HG02678 (cell line): ENCODE measurements around the gene ACSL1.
"Not testable (repeated sequence)": the region's sequence is repeated elsewhere in the genome, so short reads cannot be mapped to it uniquely, and the experiment has no call there.

Experiments
- ATAC-seq: cut with Tn5 transposase; IDR thresholded peaks from one replicate; pipeline ENCODE4 v1.9.1; 2021; ENCODE audit warnings: mild to moderate bottlenecking, moderate library complexity; ENCODE audit not compliant: unreplicated experiment

The ACSL1 gene

DNA sequence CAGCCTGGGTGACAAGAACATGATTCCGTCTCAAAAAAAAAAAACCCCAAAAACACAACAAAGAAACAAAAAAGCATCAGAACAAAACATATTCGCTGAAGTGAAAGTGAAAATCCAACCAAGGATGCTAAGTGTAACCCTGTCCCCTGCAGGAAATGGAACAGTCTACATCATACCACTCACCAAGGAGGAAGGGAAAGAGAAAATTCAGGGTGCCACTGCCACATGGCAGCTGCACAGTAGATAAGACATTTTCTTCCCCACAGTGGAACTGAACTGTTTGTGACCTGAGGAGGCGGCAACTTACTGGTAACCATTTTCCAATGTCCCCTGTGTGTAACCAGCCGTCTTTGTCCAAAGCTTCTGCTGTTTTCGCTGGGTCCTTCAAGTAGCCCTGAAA, 63.7 kb downstream of the ACSL1 start:
- ATAC-seq = peak; percentile 95

GRCh38 chr4:184760681-184761080, 65.1 kb downstream of the ACSL1 start:
- no peak for ATAC-seq

- no peak for ATAC-seq
Observed at GRCh38 chr4:184757810-184758209, 68.0 kb downstream of the ACSL1 start.

DNA sequence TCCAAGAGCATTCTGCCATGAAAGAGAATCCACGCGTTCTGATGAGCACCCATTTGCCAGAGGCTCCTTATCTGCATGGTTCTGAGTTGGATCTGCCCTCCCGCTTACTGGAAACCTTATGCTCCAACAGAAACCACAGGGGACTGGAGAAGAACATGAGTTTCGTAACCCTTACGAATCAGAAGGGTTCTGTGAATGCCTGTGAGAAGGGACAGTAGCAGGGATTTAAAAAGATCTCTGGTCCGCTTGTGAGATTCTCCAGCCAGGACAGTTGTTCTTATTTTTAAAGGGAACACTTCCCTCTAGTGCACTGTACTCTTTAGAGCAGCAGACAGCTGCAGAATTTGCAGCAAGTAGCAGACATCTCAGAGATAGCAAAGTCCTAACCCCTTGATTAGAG, 69.4 kb downstream of the ACSL1 start:
- no peak for ATAC-seq

- no peak for ATAC-seq
Observed at GRCh38 chr4:184755278-184755677, 70.5 kb downstream of the ACSL1 start.

DNA sequence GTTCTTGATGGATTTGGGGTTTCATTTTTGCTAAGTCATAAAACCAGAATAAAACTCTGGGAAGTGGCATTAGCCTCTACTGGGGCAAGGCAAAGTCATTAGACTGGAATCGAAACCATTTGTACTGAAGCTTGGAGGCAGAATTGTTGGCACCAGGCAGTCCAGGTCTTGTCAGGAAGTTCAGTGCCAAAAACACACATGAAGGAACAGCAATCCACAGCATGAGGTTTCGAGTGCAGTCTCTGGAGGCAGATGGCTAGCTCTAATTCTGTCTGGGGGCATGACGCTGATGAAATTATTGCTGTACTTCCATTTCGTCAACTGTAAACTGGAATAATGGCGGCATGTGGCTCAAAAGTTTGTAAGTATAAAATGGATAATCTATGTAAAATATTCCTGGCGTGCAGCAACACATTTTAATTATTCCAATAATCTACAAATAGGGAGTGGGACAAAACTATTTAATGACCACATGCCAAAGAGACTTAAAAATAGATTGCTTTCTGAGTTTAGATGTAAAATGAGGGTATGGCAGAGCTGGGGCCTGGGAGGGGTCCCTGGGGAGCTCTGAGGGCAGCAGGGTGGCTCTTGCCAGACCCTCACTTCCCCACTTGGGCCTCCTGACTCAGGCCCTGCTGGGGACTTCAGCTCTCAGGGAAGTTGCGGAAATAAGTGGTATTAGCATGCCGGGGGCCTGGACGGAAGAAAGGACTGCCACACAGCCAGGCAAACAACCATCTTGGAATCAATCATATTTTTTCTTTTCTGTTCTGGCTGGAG, 73.1 kb downstream of the ACSL1 start:
- ATAC-seq = no peak

DNA sequence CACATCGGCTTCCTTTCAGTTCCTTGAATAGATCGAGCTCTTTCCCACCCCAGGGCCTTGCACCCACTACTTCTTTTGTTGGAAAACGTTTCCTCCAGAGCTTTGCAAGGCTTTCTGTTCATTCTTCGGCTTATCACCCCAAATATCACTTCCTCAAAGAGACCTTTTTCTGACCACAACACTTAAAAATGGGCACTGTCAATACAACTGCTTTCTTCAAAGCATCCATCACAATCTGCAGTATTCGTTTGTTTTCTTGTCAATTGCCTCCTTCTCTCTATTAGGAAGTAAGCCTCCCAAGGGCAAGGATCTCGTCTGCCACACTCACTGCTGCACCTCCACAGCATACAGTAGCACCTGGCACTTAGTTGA, 74.2 kb downstream of the ACSL1 start:
- no peak for ATAC-seq

- no peak for ATAC-seq
Observed at GRCh38 chr4:184750926-184751584, 74.7 kb downstream of the ACSL1 start.

GRCh38 chr4:184748251-184748652, 77.5 kb downstream of the ACSL1 start:
- no peak for ATAC-seq

DNA sequence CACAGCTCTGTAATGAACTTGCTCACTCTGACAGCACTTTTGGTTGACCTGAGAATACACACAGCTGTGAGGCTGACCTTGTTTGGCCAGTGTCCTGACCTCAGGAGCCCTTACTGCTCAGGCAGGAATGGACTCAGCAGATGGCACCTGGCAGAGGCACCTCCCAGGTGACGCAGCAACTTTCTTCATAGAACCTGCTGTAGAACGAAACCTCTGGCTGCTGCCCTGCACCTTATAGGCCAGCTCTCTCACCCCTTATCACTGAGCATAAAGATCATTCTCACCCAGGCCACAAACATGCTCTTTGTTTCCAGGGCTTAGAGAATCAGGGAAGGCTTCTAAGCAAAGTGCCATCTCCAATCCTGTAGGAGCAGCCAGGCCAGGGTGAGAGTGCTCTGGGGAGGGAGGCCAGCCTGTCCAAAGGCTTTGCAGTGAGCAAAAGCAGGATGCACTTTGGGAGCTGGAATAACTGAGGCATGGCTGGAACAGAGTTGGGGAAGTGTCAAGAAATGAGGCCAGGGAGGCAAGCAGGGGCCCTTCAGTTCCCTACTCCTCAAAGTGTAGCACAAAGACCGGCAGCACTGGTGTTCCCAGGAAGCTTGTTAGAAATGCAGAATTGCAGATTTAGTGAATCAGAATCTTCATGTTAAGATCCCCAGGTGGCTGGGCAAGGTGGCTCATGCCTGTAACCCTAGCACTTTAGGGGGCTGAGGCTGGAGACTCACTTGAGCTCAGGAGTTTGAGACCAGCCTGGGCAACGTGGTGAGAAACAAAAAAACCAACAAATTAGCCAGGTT, 78.5 kb downstream of the ACSL1 start:
- no peak for ATAC-seq

DNA sequence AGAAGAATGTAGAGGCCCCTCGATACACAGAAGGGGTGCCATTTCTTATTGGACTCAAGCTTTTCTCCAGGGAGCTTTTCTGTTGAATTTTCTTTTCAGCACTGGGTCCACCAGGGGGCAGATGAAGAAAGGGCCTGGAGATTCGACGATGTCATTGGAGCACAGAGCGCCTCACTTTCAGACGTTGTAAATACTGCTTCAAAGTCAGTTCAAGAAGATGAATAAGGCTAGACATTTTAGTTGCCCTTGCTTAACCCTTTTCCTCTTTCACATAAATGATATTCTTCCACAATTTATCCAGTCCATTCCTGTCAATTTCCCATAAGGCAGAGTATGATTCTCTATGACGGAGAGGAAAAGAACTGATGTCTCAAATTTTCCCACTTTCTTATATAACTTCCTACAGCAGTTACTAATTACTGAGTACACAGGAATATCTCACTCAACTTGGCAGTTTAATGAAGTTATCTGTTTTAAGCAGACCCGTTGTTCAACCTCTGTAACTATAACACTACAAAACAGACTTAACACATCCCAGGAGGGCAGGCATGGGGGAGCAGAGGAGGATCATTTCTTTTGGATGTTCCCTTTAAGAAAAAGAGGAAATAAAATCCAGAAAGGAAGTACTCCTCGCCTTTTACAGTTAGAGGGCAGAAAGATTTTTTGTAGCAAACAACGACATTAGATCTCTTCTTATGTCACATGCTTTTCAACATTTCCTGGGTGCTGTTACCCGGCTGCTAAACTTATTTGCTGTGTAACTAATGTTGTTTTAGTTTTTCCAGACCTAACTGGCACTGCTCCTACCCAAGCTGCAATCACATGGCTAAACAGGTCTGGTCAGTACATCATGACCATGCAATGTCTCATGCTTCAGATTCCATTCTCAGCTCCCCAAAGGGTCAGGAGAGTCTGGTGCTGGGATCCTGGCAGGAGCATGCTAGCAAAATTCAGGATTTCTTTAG, 79.7 kb downstream of the ACSL1 start:
- no peak for ATAC-seq

DNA sequence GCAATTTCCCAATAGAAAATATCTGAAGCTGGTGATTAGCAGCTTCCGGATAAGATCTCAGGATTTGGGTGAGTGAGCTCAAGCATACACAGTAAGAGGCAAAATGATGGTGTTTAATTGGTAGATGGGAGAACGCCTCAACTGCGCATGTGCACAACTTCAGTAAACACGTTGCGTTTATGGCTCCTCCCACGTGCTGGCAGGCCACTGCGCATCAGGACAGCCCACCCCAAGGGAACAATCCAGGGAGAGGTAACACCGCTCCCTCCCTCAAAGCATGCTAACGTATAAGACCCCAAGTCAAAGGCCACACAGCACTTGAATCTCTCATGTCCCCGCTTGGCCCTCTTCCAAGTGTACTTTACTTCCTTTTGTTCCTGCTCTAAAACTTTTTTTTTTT, 81.5 kb downstream of the ACSL1 start:
- no peak for ATAC-seq

GRCh38 chr4:184743650-184744049, 82.1 kb downstream of the ACSL1 start:
- ATAC-seq = no peak

- ATAC-seq = not testable (repeated sequence)
Observed at GRCh38 chr4:184741651-184742050, 84.1 kb downstream of the ACSL1 start.

DNA sequence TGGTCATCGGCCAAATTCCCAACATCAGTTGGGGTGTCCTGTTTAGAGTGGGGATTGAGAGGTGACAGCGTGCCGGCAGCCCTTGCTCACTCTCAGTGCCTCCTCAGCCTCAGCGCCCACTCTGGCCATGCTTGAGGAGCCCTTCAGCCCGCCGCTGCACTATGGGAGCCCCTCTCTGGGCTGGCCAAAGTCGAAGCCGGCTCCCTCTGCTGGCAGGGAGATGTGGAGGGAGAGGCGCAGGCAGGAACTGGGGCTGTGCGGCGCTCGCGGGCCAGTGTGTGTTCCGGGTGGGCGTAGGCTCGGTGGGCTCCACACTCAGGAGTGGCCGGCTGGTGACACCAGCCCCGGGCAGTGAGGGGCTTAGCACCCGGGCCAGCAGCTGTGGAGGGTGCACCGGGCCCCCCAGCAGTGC, 84.8 kb downstream of the ACSL1 start:
- no peak for ATAC-seq

GRCh38 chr4:184739575-184739974, 86.2 kb downstream of the ACSL1 start:
- ATAC-seq = not testable (repeated sequence)

GRCh38 chr4:184734758-184735157, 91.0 kb downstream of the ACSL1 start:
- ATAC-seq = no peak

GRCh38 chr4:184733654-184734524, 91.9 kb downstream of the ACSL1 start, which contains the start of gene CENPU:
Gene CENPU, minus strand, starts transcription at chr4:184734096. Its CDS starts 34 bp downstream, at chr4:184734062.
- peak; percentile 85 for ATAC-seq

DNA sequence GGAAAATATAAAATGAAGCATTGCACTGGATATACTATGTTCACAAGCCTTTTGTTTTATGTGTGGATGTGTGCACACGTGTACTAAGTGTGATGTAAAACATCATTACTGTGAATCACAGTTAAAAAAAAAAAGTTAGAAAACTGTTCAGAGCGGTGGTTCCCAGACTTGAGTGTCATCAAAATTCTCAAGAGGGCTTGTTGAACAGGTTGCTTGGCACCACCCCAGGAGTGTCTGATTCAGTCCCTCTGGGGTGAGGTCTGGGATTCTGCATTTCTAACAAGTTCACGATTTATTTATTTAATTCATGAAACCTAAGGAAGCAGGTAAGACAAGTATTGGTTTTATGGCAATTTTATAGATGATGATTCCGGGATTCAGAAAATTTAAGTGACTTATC, 93.6 kb downstream of the ACSL1 start:
- ATAC-seq = no peak

DNA sequence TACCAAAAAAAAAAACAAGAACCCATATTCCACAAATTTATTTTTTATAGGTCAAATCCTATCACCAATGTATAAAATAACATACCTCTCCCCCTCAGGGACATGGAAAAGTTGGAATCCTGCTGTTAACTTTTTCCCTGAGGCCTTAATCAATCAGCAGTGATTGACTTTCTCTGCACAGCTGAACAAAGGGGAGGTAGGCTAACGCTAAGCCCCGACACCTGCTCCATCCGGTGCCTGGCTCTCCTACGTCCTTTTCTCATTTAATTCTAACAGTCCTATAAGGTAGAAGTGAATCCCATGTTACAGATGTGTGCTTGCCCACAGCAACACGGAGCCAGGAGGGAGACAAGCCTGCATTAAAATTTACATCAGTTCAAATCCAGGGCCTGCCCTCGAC, 94.7 kb downstream of the ACSL1 start:
- no peak for ATAC-seq
